ENCODE data around the gene TUBB. TPM values are rescaled to one million over a fixed set of nuclear protein-coding genes. Genes with fewer than 3 reads are reported as not detected.

TUBB gene
- total and polyA plus RNA-seq, 9 of the 15 experiments (the other 6 are each of a cell fraction or from before 2014, with no cell fraction given): 971 to 2,870 (median 1,478) TPM

DNA sequence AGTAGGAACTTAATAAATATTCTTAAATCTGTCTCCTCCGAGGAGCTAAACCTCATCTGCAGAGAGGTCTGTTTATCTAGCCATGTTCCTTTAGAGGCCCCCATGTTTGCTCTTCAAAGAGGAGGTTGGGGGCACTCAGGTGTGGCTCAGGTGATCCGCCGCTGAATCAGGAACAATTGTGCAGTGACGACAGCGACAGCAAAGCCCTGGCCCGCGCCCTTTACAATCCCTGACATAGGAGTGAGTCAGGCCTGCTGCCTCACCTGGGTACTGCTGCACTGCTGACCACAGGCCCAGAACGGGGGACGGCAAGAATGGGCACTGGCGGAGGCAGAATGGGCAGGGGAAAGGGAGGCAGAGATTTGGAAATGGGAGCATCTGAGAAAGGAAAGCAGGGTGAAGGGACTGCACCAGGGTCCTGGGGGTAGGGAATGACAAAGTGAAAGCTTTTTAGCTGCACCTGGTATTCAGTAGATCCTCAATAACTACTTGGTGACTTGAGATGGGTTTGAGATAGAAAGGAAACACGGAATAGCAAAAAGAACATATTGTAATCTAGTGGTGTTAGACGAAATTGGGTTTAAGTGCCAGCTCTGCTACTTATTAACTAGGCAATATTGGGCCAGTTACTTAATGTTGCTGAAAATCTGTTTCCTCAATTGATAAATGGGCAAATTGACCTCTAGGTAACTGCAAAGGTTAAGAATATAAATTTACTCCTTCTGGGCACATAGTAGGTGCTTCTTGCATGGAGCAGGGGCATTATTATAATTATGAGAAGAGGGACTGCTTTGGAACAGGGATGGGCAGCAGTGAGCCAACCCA, 29.6 kb downstream of the TUBB start:
- ChIA-PET POLR2A (interaction anchor here (0.9 to 1.0 kb wide), 3 partner anchors 9 to 71 kb away, joined by 3 to 4 read pairs (median 3); no protein-coding TSS in a partner anchor), CTCF (ENCODE audit: low intra/inter-chr PET ratio) (no interaction called here)
- FAIRE-seq: no peak
- peak overlapping the region in 1 of 2 experiments; percentile 64; a peak in 1 of 4 replicates for H3K9ac ChIP-seq (ENCODE audit: insufficient read depth in 1 of 2, low read depth in 2 of 2, low read length in 2 of 2)
- no peak overlapping the region for H3K4me3 ChIP-seq
- no peaks in the 10 kb centered on the region for H3K9me1 ChIP-seq (ENCODE audit: control insufficient read depth, insufficient read depth, low read length)
- intact Hi-C loops (cut with micrococcal nuclease) (no loop called here), in situ Hi-C loops (cut with MboI) (loop anchor here (5.0 kb wide), 1 partner anchor 63 kb away; no protein-coding TSS in a partner anchor)
- H3K36me3 ChIP-seq (ENCODE audit: control insufficient read depth, insufficient read depth, low read length): no peaks in the 10 kb centered on the region
- H4K20me1 ChIP-seq (replicated peaks; ENCODE audit: control insufficient read depth, insufficient read depth, low read length): no peaks in the 10 kb centered on the region
- no peaks in the 10 kb centered on the region for H3K9me3 ChIP-seq (replicated peaks; ENCODE audit: control insufficient read depth, insufficient read depth, low read depth, low read length)
- no peak for DNase-seq (ENCODE audit: extremely low read depth in 1 of 4, low spot score in 3 of 4)
- no peak overlapping the region for H3K27ac ChIP-seq (ENCODE audit: extremely low read depth, low read depth, low read length)
- BruUV-seq (replicated peaks): no TSS peak
- peaks cover 16 to 29% of the 10 kb centered on the region in 2 experiments for H3K4me1 ChIP-seq (replicated peaks in 1 of 2; ENCODE audit: control insufficient read depth in 2 of 2, insufficient read depth in 2 of 2, low read length in 2 of 2)
- WGBS (ENCODE audit: insufficient coverage, low coverage, missing lambda C conversion rate): 61% methylated on average over 12 of the region's 12 CpGs
- H3K27me3 ChIP-seq (ENCODE audit: control insufficient read depth in 2 of 2, insufficient read depth in 2 of 2, low read length in 2 of 2): no peaks in the 10 kb centered on the region
- no peak overlapping the region for H3K4me2 ChIP-seq (ENCODE audit: insufficient read depth, low read length)
- H3K79me2 ChIP-seq (ENCODE audit: control insufficient read depth, insufficient read depth, low read length): no peaks in the 10 kb centered on the region
- H2AFZ ChIP-seq (ENCODE audit: low read depth, low read length): peak overlapping the region; percentile 78
- no peak for ATAC-seq
- no peak for TF ChIP-seq RFX1 (IDR thresholded peaks at IDR 0.05)
- no peak for TF ChIP-seq ZNF436 (CRISPR knock-in tag; IDR thresholded peaks at IDR 0.05)
- no peak for TF ChIP-seq RCOR1 (IDR thresholded peaks at IDR 0.05; ENCODE audit: borderline replicate concordance in 1 of 2, low read depth in 2 of 2, low read length in 2 of 2)
- TF ChIP-seq ZKSCAN1 (IDR thresholded peaks at IDR 0.05; ENCODE audit: low read depth, low read length): peak; percentile 84; the same call in 1 of the 2 replicates
- TF ChIP-seq TEAD1 (CRISPR knock-in tag; IDR thresholded peaks at IDR 0.05): 0 out of 4 replicates have a peak, but pooled peaks of 1 of the 2 experiments have one; percentile 21

DNA sequence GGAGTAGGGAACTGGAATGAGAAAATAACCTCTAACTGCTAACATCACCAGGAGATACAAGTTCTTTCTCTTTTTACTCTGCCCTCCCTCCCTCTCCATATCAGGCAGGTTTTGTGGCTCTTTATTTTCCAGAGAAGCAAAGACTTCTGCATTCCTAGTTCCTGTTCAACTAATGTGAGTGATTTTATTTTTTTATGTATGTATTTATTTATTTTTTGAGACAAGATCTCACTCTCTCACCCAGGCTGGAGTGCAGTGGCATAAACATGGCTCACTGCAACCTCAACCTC, 30.2 kb downstream of the TUBB start:
- Histone ChIP-seq H3K36me3 (ENCODE audit: control insufficient read depth, insufficient read depth, low read length) (no peaks in the 10 kb centered on the region), H2AFZ (ENCODE audit: low read depth, low read length) (no peak overlapping the region), H3K9me3 (replicated peaks; ENCODE audit: control insufficient read depth, insufficient read depth, low read depth, low read length) (no peaks in the 10 kb centered on the region), H3K9me1 (ENCODE audit: control insufficient read depth, insufficient read depth, low read length) (no peaks in the 10 kb centered on the region), H3K4me3 (no peak overlapping the region), H3K27me3 (ENCODE audit: control insufficient read depth in 2 of 2, insufficient read depth in 2 of 2, low read length in 2 of 2) (no peaks in the 10 kb centered on the region), H3K4me2 (ENCODE audit: insufficient read depth, low read length) (no peak overlapping the region), H3K79me2 (ENCODE audit: control insufficient read depth, insufficient read depth, low read length) (no peaks in the 10 kb centered on the region), H3K9ac (ENCODE audit: insufficient read depth in 1 of 2, low read depth in 2 of 2, low read length in 2 of 2) (no peak overlapping the region), H3K4me1 (replicated peaks in 1 of 2; ENCODE audit: control insufficient read depth in 2 of 2, insufficient read depth in 2 of 2, low read length in 2 of 2) (peaks cover 12 to 26% of the 10 kb centered on the region in 2 experiments), H3K27ac (ENCODE audit: extremely low read depth, low read depth, low read length) (no peak overlapping the region), H4K20me1 (replicated peaks; ENCODE audit: control insufficient read depth, insufficient read depth, low read length) (no peaks in the 10 kb centered on the region)
- POLR2A ChIA-PET: interaction anchor here (0.7 to 1.0 kb wide), 2 partner anchors 9 to 384 kb away, joined by 3 to 4 read pairs; no protein-coding TSS in a partner anchor
- no peak for FAIRE-seq
- in situ Hi-C loops (cut with MboI) (no loop called here), intact Hi-C loops (cut with micrococcal nuclease) (no loop called here)
- no TSS peak for BruUV-seq (replicated peaks)
- no peak for DNase-seq (ENCODE audit: extremely low read depth in 1 of 4, low spot score in 3 of 4)
- no peak for ATAC-seq
- CTCF ChIA-PET (ENCODE audit: low intra/inter-chr PET ratio): no interaction called here
- TF ChIP-seq PHB2 (IDR thresholded peaks at IDR 0.05; ENCODE audit: low read depth) (no peak), NCOA1 (IDR thresholded peaks at IDR 0.05; ENCODE audit: low read depth) (no peak), FOXA3 (CRISPR knock-in tag; conservative IDR thresholded peaks at IDR 0.05 in 1 of 2, IDR thresholded peaks at IDR 0.05 in 1 of 2) (no peak), FUS (optimal IDR thresholded peaks at IDR 0.05; ENCODE audit: low read depth, low read length) (no peak), POLR3A (IDR thresholded peaks at IDR 0.05; ENCODE audit: borderline replicate concordance, extremely low read depth, insufficient read depth, insufficient read length) (no peak), ETS2 (tag; IDR thresholded peaks at IDR 0.05; ENCODE audit: borderline replicate concordance, poor library complexity, severe bottlenecking) (no peak), FOXK2 (conservative IDR thresholded peaks at IDR 0.05 in 1 of 2, IDR thresholded peaks at IDR 0.05 in 1 of 2; ENCODE audit: low read depth in 2 of 2) (no peak), ADNP (tag; IDR thresholded peaks at IDR 0.05) (no peak), CSDE1 (IDR thresholded peaks at IDR 0.05) (no peak), STAG1 (CRISPR knock-in tag; IDR thresholded peaks at IDR 0.05; ENCODE audit: borderline replicate concordance) (no peak), CHD2 (IDR thresholded peaks at IDR 0.05; ENCODE audit: low read depth, low read length) (no peak), TBL1XR1 (IDR thresholded peaks at IDR 0.05; ENCODE audit: low read length in 2 of 2) (no peak)

Measured in K562 (cell line).